IMR-90 (cell line): ENCODE results near the gene ADGRG3. TPM values are rescaled to one million over a fixed set of nuclear protein-coding genes. Genes with fewer than 3 reads are reported as not detected.

Experiments used
- ATAC-seq: fragments of 200-7000 bp; cut with Tn5 transposase; 2 replicates; pipeline ENCODE4 v1.9.1; 2020; ENCODE audit warnings: low read depth, mild to moderate bottlenecking, moderate library complexity
- BruUV-seq: library from RNA; stranded (reverse); fragments of 400-500 nt; replicated peaks from 2 replicates; lab custom pipeline; 2021; lab: Mats Ljungman, UMichigan
- CTCF ChIA-PET: fragments of 300-600 bp; formaldehyde crosslinking; extraction: SDS; loops from one replicate; lab custom pipeline; 2021; ENCODE audit warnings: antibody characterized with exemption; lab: Yijun Ruan, JAX
- POLR2A ChIA-PET: fragments of 300-600 bp; sonication (Branson Sonifier 250); formaldehyde crosslinking; loops from one replicate; lab custom pipeline; 2022; ENCODE audit warnings: antibody characterized with exemption; ENCODE audit not compliant: unreplicated experiment; lab: Charles Lee
- DNase-seq: peaks from one replicate; pipeline ENCODE4 v3.0.0; 2013
- H2AFZ ChIP-seq: replicated peaks from 2 replicates; pipeline ENCODE3; 2013; ENCODE audit warnings: low read length, mild to moderate bottlenecking; ENCODE audit not compliant: poor library complexity
- H2AK5ac ChIP-seq: 2 replicates; pipeline ENCODE4 v1.6.1; 2013; ENCODE audit warnings: low read depth, low read length, inconsistent platforms
- H2AK9ac ChIP-seq: replicated peaks from 2 replicates; pipeline ENCODE3; 2013; ENCODE audit warnings: mild to moderate bottlenecking, low read depth, low read length, moderate library complexity; ENCODE audit not compliant: poor library complexity
- H2BK120ac ChIP-seq: 2 replicates; pipeline ENCODE4 v1.6.1; 2013; ENCODE audit warnings: low read depth, low read length, inconsistent platforms
- H2BK15ac ChIP-seq: 3 replicates; pipeline ENCODE4 v1.6.1; 2013; ENCODE audit warnings: low read depth, low read length, inconsistent platforms
- H2BK20ac ChIP-seq: 2 replicates; pipeline ENCODE4 v1.6.1; 2013; ENCODE audit warnings: low read depth, mild to moderate bottlenecking, inconsistent platforms, low read length, moderate library complexity
- H2BK5ac ChIP-seq: 2 replicates; pipeline ENCODE4 v1.6.1; 2013; ENCODE audit warnings: mild to moderate bottlenecking, low read depth, low read length, inconsistent platforms; ENCODE audit not compliant: poor library complexity, severe bottlenecking
- H3K14ac ChIP-seq: replicated peaks from 2 replicates; pipeline ENCODE4 v1.6.1; 2013; ENCODE audit warnings: low read depth, low read length, inconsistent platforms
- H3K18ac ChIP-seq: 2 replicates; pipeline ENCODE4 v1.6.1; 2013; ENCODE audit warnings: low read depth, low read length, control low read depth
- H3K23ac ChIP-seq: 2 replicates; pipeline ENCODE4 v1.6.1; 2013; ENCODE audit warnings: low read depth, low read length, inconsistent platforms
- H3K27ac ChIP-seq: 2 replicates; pipeline ENCODE4 v1.5.1; 2013; ENCODE audit warnings: mild to moderate bottlenecking, control low read depth, low read length; ENCODE audit not compliant: insufficient read depth
- H3K27me3 ChIP-seq: 2 replicates; pipeline ENCODE4 v1.6.1; 2013; ENCODE audit warnings: low read length; ENCODE audit not compliant: control insufficient read depth, insufficient read depth
- H3K36me3 ChIP-seq: 2 replicates; pipeline ENCODE4 v1.6.1; 2013; ENCODE audit warnings: low read length, mixed read lengths; ENCODE audit not compliant: control insufficient read depth, insufficient read depth
- H3K4ac ChIP-seq: 2 replicates; pipeline ENCODE4 v1.6.1; 2013; ENCODE audit warnings: low read depth, low read length, inconsistent platforms
- H3K4me1 ChIP-seq: 2 replicates; pipeline ENCODE4 v1.6.1; 2013; ENCODE audit warnings: low read length, mixed read lengths; ENCODE audit not compliant: control insufficient read depth, insufficient read depth
- H3K4me2 ChIP-seq: 2 replicates; pipeline ENCODE4 v1.6.1; 2013; ENCODE audit warnings: low read depth, mild to moderate bottlenecking, control low read depth, low read length, moderate library complexity
- H3K4me3 ChIP-seq: 2 replicates; pipeline ENCODE4 v1.5.1; 2013; ENCODE audit warnings: low read depth, mild to moderate bottlenecking, control low read depth, low read length, moderate library complexity; ENCODE audit not compliant: insufficient read depth
- H3K56ac ChIP-seq: 2 replicates; pipeline ENCODE4 v1.6.1; 2013; ENCODE audit warnings: low read length, inconsistent platforms; ENCODE audit not compliant: insufficient read depth; ENCODE audit errors: extremely low read depth
- H3K79me1 ChIP-seq, 2 experiments: 2 replicates each; pipeline ENCODE4 v1.6.1; 2013; ENCODE audit warnings: low read length in 2 of 2, inconsistent platforms in 1 of 2, low read depth in 1 of 2
- H3K9ac ChIP-seq: 2 replicates; pipeline ENCODE4 v1.6.1; 2013; ENCODE audit warnings: low read depth, low read length, control low read depth
- H3K9me1 ChIP-seq: 2 replicates; pipeline ENCODE4 v1.6.1; 2013; ENCODE audit warnings: low read length, inconsistent platforms; ENCODE audit not compliant: insufficient read depth
- H3K9me3 ChIP-seq: 2 replicates; pipeline ENCODE4 v1.6.1; 2013; ENCODE audit warnings: low read length; ENCODE audit not compliant: control insufficient read depth, insufficient read depth
- H4K20me1 ChIP-seq: 2 replicates; pipeline ENCODE4 v1.6.1; 2013; ENCODE audit warnings: low read length, inconsistent platforms; ENCODE audit not compliant: insufficient read depth
- H4K5ac ChIP-seq: 2 replicates; pipeline ENCODE4 v1.6.1; 2013; ENCODE audit warnings: mild to moderate bottlenecking, low read depth, low read length, control low read depth
- H4K8ac ChIP-seq, 2 experiments: 2 replicates each; pipeline ENCODE4 v1.6.1; 2013; ENCODE audit warnings: low read depth in 2 of 2, low read length in 2 of 2, control low read depth in 1 of 2, inconsistent platforms in 1 of 2
- H4K91ac ChIP-seq: 2 replicates; pipeline ENCODE4 v1.6.1; 2013; ENCODE audit warnings: low read depth, low read length, inconsistent platforms; ENCODE audit not compliant: insufficient read depth
- BHLHE40 ChIP-seq: fragments of 150-350 bp; IDR thresholded peaks from 2 replicates; pipeline ENCODE4 v1.6.1; 2016; ENCODE audit warnings: mild to moderate bottlenecking, low read depth, low read length
- CEBPB ChIP-seq: IDR thresholded peaks from 2 replicates; pipeline ENCODE4 v1.6.1; 2012; ENCODE audit warnings: low read depth, low read length, improper control_type of control experiment
- CHD1 ChIP-seq: IDR thresholded peaks from 2 replicates; pipeline ENCODE4 v1.6.1; 2012; ENCODE audit warnings: low read depth, low read length, improper control_type of control experiment
- FOS ChIP-seq: fragments of 150-350 bp; IDR thresholded peaks from 2 replicates; pipeline ENCODE4 v1.6.1; 2016; ENCODE audit warnings: low read depth, low read length
- MAFK ChIP-seq: IDR thresholded peaks from 2 replicates; pipeline ENCODE4 v1.6.1; 2012; ENCODE audit warnings: low read depth, low read length, improper control_type of control experiment
- MAZ ChIP-seq: IDR thresholded peaks from 2 replicates; pipeline ENCODE4 v1.6.1; 2012; ENCODE audit warnings: low read depth, mild to moderate bottlenecking, low read length, improper control_type of control experiment, moderate library complexity, borderline replicate concordance
- MXI1 ChIP-seq: IDR thresholded peaks from 2 replicates; pipeline ENCODE4 v1.6.1; 2012; ENCODE audit warnings: low read depth, mild to moderate bottlenecking, low read length, moderate library complexity, borderline replicate concordance
- NFE2L2 ChIP-seq: fragments of 150-350 bp; IDR thresholded peaks from 2 replicates; pipeline ENCODE4 v1.6.1; 2016; ENCODE audit warnings: low read depth, mild to moderate bottlenecking, low read length
- POLR2A ChIP-seq: IDR thresholded peaks from 2 replicates; pipeline ENCODE4 v1.6.1; 2012; ENCODE audit warnings: mild to moderate bottlenecking, low read depth, low read length
- RAD21 ChIP-seq: IDR thresholded peaks from 2 replicates; pipeline ENCODE4 v1.6.1; 2012; ENCODE audit warnings: low read length, improper control_type of control experiment
- RCOR1 ChIP-seq: IDR thresholded peaks from 2 replicates; pipeline ENCODE4 v1.6.1; 2012; ENCODE audit warnings: mild to moderate bottlenecking, low read length, improper control_type of control experiment; ENCODE audit not compliant: insufficient replicate concordance
- RFX5 ChIP-seq: IDR thresholded peaks from 2 replicates; pipeline ENCODE4 v1.8.0; 2012; ENCODE audit warnings: low read depth, mild to moderate bottlenecking, low read length, moderate library complexity
- SMC3 ChIP-seq: fragments of 150-350 bp; IDR thresholded peaks from 2 replicates; pipeline ENCODE4 v1.6.1; 2016; ENCODE audit warnings: low read depth, mild to moderate bottlenecking, antibody characterized with exemption, low read length, moderate library complexity
- WGBS, 2 experiments: methylation state at CpG; one replicate each; pipeline versions ENCODE4 v1.1.5 to v1.1.7; 2013; ENCODE audit warnings: missing lambda C conversion rate in 2 of 2; ENCODE audit not compliant: insufficient read length in 1 of 2; ENCODE audit errors: extremely low coverage in 2 of 2; 5-methylcytosine and 5-hydroxymethylcytosine counted together
- dilution Hi-C: fragments of 300-500 bp; cut with HindIII; formaldehyde crosslinking; loops from one replicate; pipeline ENCODE4 v1.14.3; 2018; ENCODE audit warnings: low sequenced_read_pairs; ENCODE audit not compliant: unreplicated experiment
- in situ Hi-C: fragments of 300-500 bp; cut with MboI; formaldehyde crosslinking; loops from 3 replicates; pipeline ENCODE4 v1.14.3; 2019; ENCODE audit warnings: low sequenced_read_pairs, inconsistent platforms, mixed read lengths
- intact Hi-C: fragments of 100-400 bp; cut with micrococcal nuclease; formaldehyde crosslinking; loops from 2 replicates; pipeline ENCODE4 v1.10.0; 2022
- polyA plus RNA-seq, 3 experiments: library from polyadenylated mRNA; depleted of rRNA; stranded (reverse); fragments of >200 nt; gene quantifications; 2 replicates each; pipeline ENCODE4 v1.2.3, GENCODE V29; 2012; ENCODE audit warnings: low replicate concordance in 1 of 3
- total RNA-seq: library from RNA; depleted of rRNA; stranded (reverse); fragments of >200 nt; gene quantifications from 2 replicates; pipeline ENCODE4 v1.2.3, GENCODE V29; 2012
- TF ChIP-seq, protein P1 (sequence below): fragments of 150-350 bp; IDR thresholded peaks from 2 replicates; pipeline ENCODE4 v1.6.1; 2016; ENCODE audit warnings: low read depth, mild to moderate bottlenecking, low read length, moderate library complexity, borderline replicate concordance
- TF ChIP-seq, protein P2 (sequence below): conservative IDR thresholded peaks from 2 replicates; pipeline ENCODE4 v1.5.1; 2012; ENCODE audit warnings: mild to moderate bottlenecking, low read depth, low read length, improper control_type of control experiment
- TF ChIP-seq, protein P3 (sequence below): fragments of 150-350 bp; IDR thresholded peaks from 2 replicates; pipeline ENCODE4 v1.6.1; 2017; ENCODE audit warnings: mild to moderate bottlenecking, antibody characterized with exemption, low read length, low read depth

The ADGRG3 gene
- total and polyA plus RNA-seq, 2 of the 4 experiments (the other 2 are of a cell fraction) = not detected

DNA sequence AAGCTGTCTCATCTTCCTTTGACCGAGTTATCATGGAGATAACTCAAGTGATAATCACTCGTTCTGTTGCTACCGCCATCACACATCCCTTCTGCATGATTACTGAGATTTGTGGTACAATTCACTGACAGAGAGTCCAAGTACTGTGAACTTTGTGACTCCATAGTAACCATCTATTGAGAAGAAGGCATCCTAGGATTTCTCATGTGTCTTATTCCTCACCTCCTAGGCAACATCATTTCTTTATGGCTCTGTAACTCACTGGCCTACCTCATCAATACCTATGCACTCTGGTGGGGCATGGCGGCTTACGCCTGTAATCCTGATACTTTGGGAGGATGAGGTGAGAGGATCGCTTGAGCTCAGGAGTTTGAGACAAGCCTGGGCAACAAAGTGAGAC, 45.9 kb downstream of the ADGRG3 start:
- ATAC-seq (no peak), DNase-seq (no peak)
- dilution Hi-C loops (no loop called here), intact Hi-C loops (no loop called here), in situ Hi-C loops (no loop called here)
- ChIA-PET CTCF (interaction anchor here (1.0 kb wide), 1 partner anchor 123 kb away, joined by 6 read pairs; no protein-coding TSS in a partner anchor), POLR2A (no interaction called here)
- no peak overlapping the region for H3K4me2 ChIP-seq
- H3K56ac ChIP-seq = no peak overlapping the region
- H3K4ac ChIP-seq = no peak overlapping the region
- H2BK120ac ChIP-seq = no peak overlapping the region
- no peak overlapping the region for H4K8ac ChIP-seq
- TF ChIP-seq MAFK (no peak), RFX5 (no peak), MAZ (no peak), FOS (no peak), POLR2A (no peak), MXI1 (no peak), RCOR1 (no peak), CHD1 (no peak), CEBPB (no peak), SMC3 (no peak), NFE2L2 (no peak), BHLHE40 (no peak), RAD21 (no peak)
- TF ChIP-seq, protein P1, sequence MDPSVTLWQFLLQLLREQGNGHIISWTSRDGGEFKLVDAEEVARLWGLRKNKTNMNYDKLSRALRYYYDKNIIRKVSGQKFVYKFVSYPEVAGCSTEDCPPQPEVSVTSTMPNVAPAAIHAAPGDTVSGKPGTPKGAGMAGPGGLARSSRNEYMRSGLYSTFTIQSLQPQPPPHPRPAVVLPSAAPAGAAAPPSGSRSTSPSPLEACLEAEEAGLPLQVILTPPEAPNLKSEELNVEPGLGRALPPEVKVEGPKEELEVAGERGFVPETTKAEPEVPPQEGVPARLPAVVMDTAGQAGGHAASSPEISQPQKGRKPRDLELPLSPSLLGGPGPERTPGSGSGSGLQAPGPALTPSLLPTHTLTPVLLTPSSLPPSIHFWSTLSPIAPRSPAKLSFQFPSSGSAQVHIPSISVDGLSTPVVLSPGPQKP = no peak
- TF ChIP-seq, protein P2, sequence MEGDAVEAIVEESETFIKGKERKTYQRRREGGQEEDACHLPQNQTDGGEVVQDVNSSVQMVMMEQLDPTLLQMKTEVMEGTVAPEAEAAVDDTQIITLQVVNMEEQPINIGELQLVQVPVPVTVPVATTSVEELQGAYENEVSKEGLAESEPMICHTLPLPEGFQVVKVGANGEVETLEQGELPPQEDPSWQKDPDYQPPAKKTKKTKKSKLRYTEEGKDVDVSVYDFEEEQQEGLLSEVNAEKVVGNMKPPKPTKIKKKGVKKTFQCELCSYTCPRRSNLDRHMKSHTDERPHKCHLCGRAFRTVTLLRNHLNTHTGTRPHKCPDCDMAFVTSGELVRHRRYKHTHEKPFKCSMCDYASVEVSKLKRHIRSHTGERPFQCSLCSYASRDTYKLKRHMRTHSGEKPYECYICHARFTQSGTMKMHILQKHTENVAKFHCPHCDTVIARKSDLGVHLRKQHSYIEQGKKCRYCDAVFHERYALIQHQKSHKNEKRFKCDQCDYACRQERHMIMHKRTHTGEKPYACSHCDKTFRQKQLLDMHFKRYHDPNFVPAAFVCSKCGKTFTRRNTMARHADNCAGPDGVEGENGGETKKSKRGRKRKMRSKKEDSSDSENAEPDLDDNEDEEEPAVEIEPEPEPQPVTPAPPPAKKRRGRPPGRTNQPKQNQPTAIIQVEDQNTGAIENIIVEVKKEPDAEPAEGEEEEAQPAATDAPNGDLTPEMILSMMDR = no peak
- TF ChIP-seq, protein P3, sequence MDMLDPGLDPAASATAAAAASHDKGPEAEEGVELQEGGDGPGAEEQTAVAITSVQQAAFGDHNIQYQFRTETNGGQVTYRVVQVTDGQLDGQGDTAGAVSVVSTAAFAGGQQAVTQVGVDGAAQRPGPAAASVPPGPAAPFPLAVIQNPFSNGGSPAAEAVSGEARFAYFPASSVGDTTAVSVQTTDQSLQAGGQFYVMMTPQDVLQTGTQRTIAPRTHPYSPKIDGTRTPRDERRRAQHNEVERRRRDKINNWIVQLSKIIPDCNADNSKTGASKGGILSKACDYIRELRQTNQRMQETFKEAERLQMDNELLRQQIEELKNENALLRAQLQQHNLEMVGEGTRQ = no peak
- no peak overlapping the region for H2AFZ ChIP-seq
- H3K4me1 ChIP-seq = no peaks in the 10 kb centered on the region
- WGBS, 2 experiments = 100% methylated on average over 1 of the region's 6 CpGs; no CpG with 5 or more reads in 1 of the 2 experiments
- no peaks in the 10 kb centered on the region for H4K20me1 ChIP-seq
- H3K9me3 ChIP-seq = no peaks in the 10 kb centered on the region
- H3K36me3 ChIP-seq = no peaks in the 10 kb centered on the region
- no peak overlapping the region for H3K18ac ChIP-seq
- no peak overlapping the region for H2AK5ac ChIP-seq
- no TSS peak for BruUV-seq
- no peak overlapping the region for H4K91ac ChIP-seq
- H3K27me3 ChIP-seq = peaks cover 48% of the 10 kb centered on the region
- H2BK20ac ChIP-seq = no peak overlapping the region
- no peak overlapping the region for H2BK5ac ChIP-seq
- no peak overlapping the region for H3K4me3 ChIP-seq
- H2AK9ac ChIP-seq = no peak overlapping the region
- H4K5ac ChIP-seq = no peak overlapping the region
- H3K14ac ChIP-seq = no peak overlapping the region
- H3K27ac ChIP-seq = no peak overlapping the region
- H3K23ac ChIP-seq = no peak overlapping the region
- no peak overlapping the region for H3K9ac ChIP-seq
- no peaks in the 10 kb centered on the region for H3K79me1 ChIP-seq
- no peaks in the 10 kb centered on the region for H3K9me1 ChIP-seq
- H2BK15ac ChIP-seq = no peak overlapping the region
